ENCODE measurements around the gene LAP3.

GRCh38 chr4:17546678-17547077 lies 30.3 kb upstream of the LAP3 start:
- no peak for TF ChIP-seq POLR2A (IDR thresholded peaks at IDR 0.05)
- no peak for TF ChIP-seq CTCF (IDR thresholded peaks at IDR 0.05)
- TF ChIP-seq POLR2AphosphoS5 (IDR thresholded peaks at IDR 0.05), result no peak
